ENCODE measurements around the gene RAB12. TPM values are rescaled to one million over a fixed set of nuclear protein-coding genes. Genes with fewer than 3 reads are reported as not detected.

The RAB12 gene
- total RNA-seq, 1 experiment from 2014 or later, result 51.3 TPM

DNA sequence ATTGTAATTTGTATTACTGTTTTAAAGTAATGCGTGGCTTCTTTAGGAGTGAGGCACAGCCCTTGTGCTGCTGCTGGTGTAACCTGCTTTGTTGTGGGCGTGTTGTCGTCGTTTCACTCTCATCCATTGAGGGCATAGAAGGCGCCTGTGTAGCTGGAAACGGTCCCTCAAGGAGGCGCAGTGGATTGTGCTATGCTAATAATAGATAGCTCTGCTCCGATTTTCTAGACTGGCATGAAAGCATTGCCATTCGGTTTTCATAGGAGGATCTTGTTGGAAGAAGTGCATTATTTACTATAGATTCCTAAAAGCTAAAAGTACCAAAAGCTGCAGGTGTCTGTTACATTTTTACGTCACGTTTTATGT, 17.9 kb downstream of the RAB12 start:
- H3K27me3 ChIP-seq (ENCODE audit: insufficient read depth, low read length), result no peaks in the 10 kb centered on the region
- no peak overlapping the region for H4K5ac ChIP-seq (ENCODE audit: insufficient read length, low read depth, low read length)
- no peak overlapping the region for H3K18ac ChIP-seq (ENCODE audit: insufficient read length, low read depth, low read length)
- peaks cover 39% of the 10 kb centered on the region; the same call in 1 of the 2 replicates for H3K79me2 ChIP-seq (ENCODE audit: insufficient read depth, low read length)
- H3K9ac ChIP-seq (ENCODE audit: extremely low read depth, insufficient read length, low read length), result no peak overlapping the region
- no peaks in the 10 kb centered on the region for H3K9me3 ChIP-seq (ENCODE audit: control insufficient read depth, low read depth, low read length)
- TF ChIP-seq, protein P1, sequence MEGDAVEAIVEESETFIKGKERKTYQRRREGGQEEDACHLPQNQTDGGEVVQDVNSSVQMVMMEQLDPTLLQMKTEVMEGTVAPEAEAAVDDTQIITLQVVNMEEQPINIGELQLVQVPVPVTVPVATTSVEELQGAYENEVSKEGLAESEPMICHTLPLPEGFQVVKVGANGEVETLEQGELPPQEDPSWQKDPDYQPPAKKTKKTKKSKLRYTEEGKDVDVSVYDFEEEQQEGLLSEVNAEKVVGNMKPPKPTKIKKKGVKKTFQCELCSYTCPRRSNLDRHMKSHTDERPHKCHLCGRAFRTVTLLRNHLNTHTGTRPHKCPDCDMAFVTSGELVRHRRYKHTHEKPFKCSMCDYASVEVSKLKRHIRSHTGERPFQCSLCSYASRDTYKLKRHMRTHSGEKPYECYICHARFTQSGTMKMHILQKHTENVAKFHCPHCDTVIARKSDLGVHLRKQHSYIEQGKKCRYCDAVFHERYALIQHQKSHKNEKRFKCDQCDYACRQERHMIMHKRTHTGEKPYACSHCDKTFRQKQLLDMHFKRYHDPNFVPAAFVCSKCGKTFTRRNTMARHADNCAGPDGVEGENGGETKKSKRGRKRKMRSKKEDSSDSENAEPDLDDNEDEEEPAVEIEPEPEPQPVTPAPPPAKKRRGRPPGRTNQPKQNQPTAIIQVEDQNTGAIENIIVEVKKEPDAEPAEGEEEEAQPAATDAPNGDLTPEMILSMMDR (conservative IDR thresholded peaks at IDR 0.05), result no peak
- H3K23me2 ChIP-seq (ENCODE audit: insufficient read length, low read depth, low read length, poor library complexity, severe bottlenecking), result no peaks in the 10 kb centered on the region
- H3K4me2 ChIP-seq (ENCODE audit: insufficient read depth, insufficient read length, low read length), result no peak overlapping the region
- no peak overlapping the region for H2BK15ac ChIP-seq (ENCODE audit: low read depth, low read length)
- H3K4me3 Mint-ChIP-seq, result no peak overlapping the region
- DNase-seq, result no peak
- H3K27ac Mint-ChIP-seq, result peak overlapping the region in 2 of 3 experiments; percentile 19 to 80; a peak in 2 of 7 replicates
- peak overlapping the region; percentile 47 for H2BK12ac ChIP-seq (ENCODE audit: insufficient read length, low read depth, low read length)
- no peaks in the 10 kb centered on the region for H3K79me1 ChIP-seq (ENCODE audit: insufficient read depth, low read depth, low read length, poor library complexity, severe bottlenecking)
- H2BK5ac ChIP-seq (ENCODE audit: insufficient read length, low read length), result no peak overlapping the region
- no peak overlapping the region for H3K4ac ChIP-seq (ENCODE audit: low read depth, low read length)
- no peaks in the 10 kb centered on the region for H3K9me3 Mint-ChIP-seq
- H3K36me3 Mint-ChIP-seq (ENCODE audit: insufficient read depth in 1 of 3, low read depth in 3 of 3), result peaks cover 31 to 58% (median 34%) of the 10 kb centered on the region in 3 experiments
- H3K27ac ChIP-seq (ENCODE audit: insufficient read length, low read depth, low read length), result no peak overlapping the region
- no peak overlapping the region for H2AFZ ChIP-seq (ENCODE audit: low read length)
- no peak overlapping the region for H3T11ph ChIP-seq (ENCODE audit: low read length)
- no peaks in the 10 kb centered on the region for H3K27me3 Mint-ChIP-seq (ENCODE audit: low read depth)
- no peak overlapping the region for H2BK120ac ChIP-seq (ENCODE audit: low read depth, low read length, poor library complexity, severe bottlenecking)
- no peak overlapping the region for H4K8ac ChIP-seq (replicated peaks; ENCODE audit: insufficient read length, low read depth, low read length)
- no peak overlapping the region for H3K23ac ChIP-seq (ENCODE audit: insufficient read length, low read depth, low read length)
- no CpG with 5 or more reads among the region's 11 CpGs for WGBS (ENCODE audit: extremely low coverage, insufficient read length, low lambda C conversion rate)
- H3K14ac ChIP-seq (ENCODE audit: insufficient read depth, low read length), result no peak overlapping the region; the same call in 1 of the 2 replicates
- H3K4me1 Mint-ChIP-seq, result peaks cover 76 to 78% of the 10 kb centered on the region in 2 experiments
- no peak overlapping the region for H2AK5ac ChIP-seq (ENCODE audit: insufficient read length, low read length)
- no peaks in the 10 kb centered on the region for H4K20me1 ChIP-seq (ENCODE audit: control insufficient read depth, insufficient read depth, insufficient read length)
- H3K56ac ChIP-seq (ENCODE audit: insufficient read length, low read depth, low read length), result no peak overlapping the region
- no peak overlapping the region for H4K91ac ChIP-seq (ENCODE audit: insufficient read length, low read depth, low read length)
- H2BK20ac ChIP-seq (ENCODE audit: low read depth, low read length, poor library complexity, severe bottlenecking), result no peak overlapping the region
- H3K4me1 ChIP-seq (ENCODE audit: insufficient read depth, low read length), result peaks cover 22% of the 10 kb centered on the region
